Tibial nerve (tissue), 4 donors: Measurements from ENCODE around the gene CCNT2.

Source experiments
- CTCF ChIP-seq, 5 experiments: fragments of 200-600 bp in 3 of 5; fragments of 450-650 bp in 2 of 5; sonication (generic) in 3 of 5; IDR thresholded peaks; one replicate each; pipeline ENCODE4 v1.5.1; 2016 to 2019; ENCODE audit warnings: antibody characterized with exemption in 5 of 5, mild to moderate bottlenecking in 3 of 5, moderate library complexity in 2 of 5
- EP300 ChIP-seq, 2 donors: sonication (generic); formaldehyde crosslinking; IDR thresholded peaks; one replicate each; pipeline ENCODE4 v1.6.1; 2017; ENCODE audit warnings: antibody characterized with exemption in 2 of 2, mild to moderate bottlenecking in 1 of 2
- POLR2A ChIP-seq, 2 donors: fragments of 450-650 bp; IDR thresholded peaks; one replicate each; pipeline ENCODE4 v1.6.1; 2017; ENCODE audit warnings: antibody characterized with exemption in 2 of 2, mild to moderate bottlenecking in 2 of 2, moderate library complexity in 2 of 2

DNA sequence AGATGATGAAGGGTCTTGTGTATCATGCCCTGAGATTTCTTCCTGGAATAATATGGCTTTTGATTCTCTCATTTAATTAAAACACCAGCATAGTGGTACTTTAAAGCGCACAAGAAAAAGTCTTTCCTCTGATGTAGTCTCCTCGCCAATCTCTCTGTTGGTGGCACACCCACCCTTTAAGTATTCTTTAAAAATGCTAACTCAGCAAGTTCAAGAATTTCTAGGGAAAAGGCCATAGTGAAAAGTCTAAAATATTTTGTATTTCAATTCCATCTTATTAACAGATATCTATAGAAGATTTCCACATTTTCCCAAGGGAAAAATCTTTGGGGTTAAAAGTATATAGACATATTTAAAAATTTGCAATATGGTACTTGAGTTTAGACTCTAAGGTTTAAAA is 45.5 kb upstream of the CCNT2 start:
- TF ChIP-seq POLR2A (IDR thresholded peaks at IDR 0.05): no peak
- TF ChIP-seq EP300 (IDR thresholded peaks at IDR 0.05): no peak
- no peak for TF ChIP-seq CTCF (IDR thresholded peaks at IDR 0.05)
